HG03045 (cell line): ENCODE data around the gene PTGIR.

ENCODE experiments used
- ATAC-seq: cut with Tn5 transposase; IDR thresholded peaks from one replicate; pipeline ENCODE4 v1.9.1; 2021; ENCODE audit warnings: mild to moderate bottlenecking, moderate library complexity; ENCODE audit not compliant: unreplicated experiment

Gene PTGIR

GRCh38 chr19:46601318-46602224 lies 23.3 kb downstream of the PTGIR start, which contains the start of gene CALM3:
Gene CALM3 (plus strand): TSS chr19:46601330. CDS start chr19:46601435, 105 bp downstream.
- ATAC-seq, result no peak

GRCh38 chr19:46600384-46601317 lies 24.2 kb downstream of the PTGIR start:
- peak; percentile 87 for ATAC-seq

- no peak for ATAC-seq
These were observed 25.0 kb downstream of the PTGIR start for GRCh38 chr19:46599716-46600373.

DNA sequence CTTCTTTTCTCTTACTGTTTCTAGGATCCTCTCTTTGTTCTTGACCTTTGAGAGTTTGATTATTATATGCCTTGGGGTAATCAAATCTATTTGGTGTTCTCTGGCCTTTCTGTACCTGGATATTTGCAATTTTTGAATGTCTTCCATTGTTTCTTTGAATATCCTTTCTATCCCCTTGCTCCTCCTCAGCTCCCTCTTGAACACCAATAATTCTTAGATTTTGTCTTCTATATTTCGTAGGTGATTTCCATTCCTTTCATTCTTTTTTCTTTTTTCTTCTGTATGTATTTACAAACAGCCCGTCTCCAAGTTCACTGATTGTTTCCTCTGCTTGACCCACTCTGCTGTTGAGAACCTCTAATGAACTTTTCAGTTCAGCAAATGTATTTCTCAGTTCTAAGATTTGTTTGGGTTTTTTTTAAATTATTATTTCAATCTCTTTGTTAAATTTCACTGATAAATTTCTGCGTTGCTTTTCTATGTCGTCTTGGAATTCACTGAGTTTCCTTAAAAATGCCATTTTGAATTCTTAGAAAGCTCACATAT lies 26.4 kb downstream of the PTGIR start:
- ATAC-seq, result no peak

- ATAC-seq, result no peak
These were observed 28.9 kb downstream of the PTGIR start for GRCh38 chr19:46596008-46596407.

DNA sequence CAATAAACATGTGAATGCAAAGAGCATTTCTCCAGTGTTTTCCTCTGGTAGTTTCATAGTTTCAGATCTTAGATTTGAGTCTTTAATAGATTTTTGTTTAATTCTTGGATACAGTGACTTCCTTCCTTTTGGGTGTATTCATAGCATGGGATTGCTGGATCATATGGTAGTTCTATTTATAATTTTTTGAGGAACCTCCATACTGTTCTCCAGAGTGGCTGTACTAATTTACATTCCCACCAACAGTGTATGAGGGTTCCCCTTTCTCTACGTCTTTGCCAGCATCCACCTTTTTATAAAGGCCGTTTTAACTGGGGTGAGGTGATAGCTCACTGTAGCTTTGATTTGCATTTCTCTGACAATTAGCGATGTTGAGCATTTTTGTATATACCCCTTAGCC lies 33.0 kb downstream of the PTGIR start:
- ATAC-seq, result no peak

DNA sequence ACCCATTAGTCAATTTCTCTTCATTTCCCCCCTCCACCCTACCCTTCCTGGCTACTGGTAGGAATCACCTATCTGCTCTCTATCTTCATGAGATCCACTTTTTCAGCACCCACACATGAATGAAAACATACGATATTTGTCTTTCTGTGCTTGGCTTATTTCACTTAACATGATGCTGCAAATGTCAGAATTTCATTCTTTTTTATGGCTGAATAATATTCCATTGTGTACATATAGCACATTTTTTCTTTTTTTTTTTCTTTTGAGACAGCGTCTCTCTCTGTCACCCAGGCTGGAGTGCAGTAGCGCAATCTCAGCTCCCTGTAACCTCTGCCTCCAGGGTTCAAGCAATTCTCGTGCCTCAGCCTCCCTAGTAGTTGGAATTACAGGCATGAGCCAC lies 33.6 kb downstream of the PTGIR start:
- ATAC-seq, result no peak

- no peak for ATAC-seq
These were observed 37.0 kb downstream of the PTGIR start for GRCh38 chr19:46587861-46588260.

DNA sequence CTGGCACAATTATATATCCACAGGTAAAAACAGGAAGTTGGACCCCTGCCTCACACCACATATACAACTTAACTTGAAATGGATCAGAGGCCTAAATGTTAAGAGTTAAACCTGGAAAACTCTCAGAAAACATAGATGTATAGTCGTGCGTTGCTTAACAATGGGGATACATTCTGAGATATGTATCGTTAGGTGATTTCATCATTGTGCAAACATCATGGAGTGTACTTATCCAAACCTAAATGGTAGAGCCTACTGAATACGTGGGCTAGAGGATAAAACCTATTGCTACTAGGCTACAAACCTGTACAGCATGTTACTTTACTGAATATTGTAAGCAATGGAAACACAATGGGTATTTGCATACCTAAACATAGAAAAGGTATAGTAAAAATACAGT lies 38.6 kb downstream of the PTGIR start:
- ATAC-seq, result no peak

- no peak for ATAC-seq
These were observed 39.4 kb downstream of the PTGIR start for GRCh38 chr19:46585539-46585938.

DNA sequence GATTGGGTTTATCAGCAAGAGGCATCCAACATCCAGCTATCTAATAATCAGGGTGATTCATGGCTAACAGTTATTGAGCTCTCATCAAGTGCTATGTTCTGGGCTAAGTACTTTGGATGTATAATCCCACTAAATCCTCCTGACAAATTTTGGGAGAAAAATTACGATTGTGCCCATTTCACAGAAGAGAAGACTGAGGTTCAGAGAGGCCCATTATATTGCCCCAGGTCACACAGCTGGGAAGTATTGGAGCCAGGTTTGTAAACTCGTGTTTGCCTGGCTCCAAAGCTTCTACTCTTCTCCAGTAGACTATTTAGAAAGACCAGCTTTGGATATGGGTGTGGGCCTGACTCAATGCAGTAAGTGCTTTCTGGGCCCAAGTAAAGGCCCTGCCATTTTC lies 44.6 kb downstream of the PTGIR start:
- no peak for ATAC-seq

DNA sequence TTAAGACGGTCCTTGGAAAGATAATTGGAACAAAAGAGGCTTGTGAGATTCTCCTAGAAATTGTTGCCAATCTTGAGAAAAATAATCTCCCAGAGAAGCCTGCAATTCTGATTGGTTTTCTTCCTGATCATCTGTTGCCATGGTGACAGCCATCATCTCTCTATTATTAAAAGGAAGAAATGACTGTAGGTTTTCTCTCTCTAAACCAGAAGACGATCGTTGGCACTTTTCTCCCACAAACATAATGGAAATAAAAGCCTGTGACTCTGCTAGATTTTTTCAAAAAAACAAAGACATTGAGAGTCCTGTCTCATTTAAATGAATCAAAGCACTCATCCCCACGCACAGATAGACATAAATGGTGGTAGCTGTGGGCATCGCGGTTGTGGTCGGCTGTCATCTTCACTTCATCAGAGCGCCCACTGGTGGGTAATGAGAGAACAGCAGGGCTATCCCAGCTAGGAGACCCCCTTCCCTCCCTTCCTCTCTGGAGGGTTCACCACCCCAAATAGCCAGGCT lies 45.5 kb downstream of the PTGIR start:
- no peak for ATAC-seq

DNA sequence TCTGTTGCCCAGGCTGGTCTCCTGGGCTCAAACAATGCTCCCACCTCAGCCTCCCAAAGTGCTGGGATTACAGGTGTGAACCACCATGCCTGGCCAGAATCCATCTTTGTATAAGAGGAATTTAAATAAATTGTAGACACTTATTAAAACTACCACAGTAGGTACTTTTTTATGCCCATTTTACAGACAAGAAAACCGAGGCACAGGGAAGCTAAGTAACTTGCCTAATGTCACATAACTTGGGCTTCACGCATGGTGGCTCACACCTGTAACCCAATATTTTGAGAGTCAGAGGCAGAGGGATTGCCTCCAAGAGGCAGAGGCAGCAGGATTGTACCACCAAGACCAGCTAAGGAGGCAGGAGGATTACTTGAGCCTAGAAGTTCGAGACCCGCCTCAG lies 46.4 kb downstream of the PTGIR start:
- ATAC-seq, result no peak

DNA sequence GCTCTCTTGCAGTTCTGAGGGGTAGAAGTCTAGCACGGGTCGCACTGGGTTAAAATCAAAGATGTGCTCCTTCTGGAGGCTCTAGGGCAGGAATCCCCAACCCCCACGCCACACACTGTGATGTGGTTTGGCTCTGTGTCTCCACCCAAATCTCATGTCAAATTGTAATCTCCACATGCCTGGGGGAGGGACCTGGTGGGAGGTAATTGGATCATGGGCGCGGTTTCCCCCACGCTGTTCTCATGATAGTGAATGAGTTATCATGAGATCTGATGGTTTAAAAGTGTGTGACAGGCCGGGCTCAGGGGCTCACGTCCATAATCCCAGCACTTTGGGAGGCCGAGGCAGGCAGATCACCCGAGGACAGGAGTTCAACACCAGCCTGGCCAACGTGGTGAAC lies 50.4 kb downstream of the PTGIR start:
- no peak for ATAC-seq

- ATAC-seq, result no peak
These were observed 51.0 kb downstream of the PTGIR start for GRCh38 chr19:46573679-46574498.

DNA sequence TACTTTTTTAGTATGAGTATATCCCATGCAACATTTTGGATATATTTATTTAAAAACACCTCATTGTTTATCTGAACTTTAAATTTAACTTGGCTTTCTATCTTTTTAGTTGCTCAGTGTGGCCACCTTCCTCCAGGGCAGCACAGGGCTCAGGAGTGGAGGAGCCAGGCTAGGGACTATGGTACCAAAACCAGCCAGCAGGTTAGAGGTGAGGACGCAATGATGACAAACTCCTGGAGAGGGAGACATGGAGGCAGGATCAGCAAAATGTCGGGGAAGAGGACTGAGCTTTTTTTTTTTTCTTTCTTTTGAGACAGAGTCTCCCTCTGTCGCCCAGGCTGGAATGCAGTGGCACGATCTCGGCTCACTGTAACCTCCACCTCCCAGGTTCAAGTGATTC lies 53.4 kb downstream of the PTGIR start:
- no peak for ATAC-seq
